SK-N-SH (cell line): ENCODE measurements around the gene NRP2. TPM values are rescaled to one million over a fixed set of nuclear protein-coding genes. Genes with fewer than 3 reads are reported as not detected.

Experiments used
- CTCF ChIA-PET: fragments of 300-600, 350-600 bp; formaldehyde crosslinking; extraction: SDS; loops from one replicate; lab custom pipeline; 2021; lab: Yijun Ruan, JAX
- POLR2A ChIA-PET: fragments of 350-600 bp; sonication (Branson Sonifier 250); formaldehyde crosslinking; extraction: SDS; loops from one replicate; lab custom pipeline; 2020; ENCODE audit warnings: antibody characterized with exemption, inconsistent platforms; lab: Yijun Ruan, JAX
- DNase-seq: peaks from one replicate; pipeline ENCODE4 v3.0.0; 2012
- H2AFZ ChIP-seq: fragments of 200-600 bp; sonication (generic); 2 replicates; pipeline ENCODE4 v1.8.1; 2016; ENCODE audit warnings: antibody characterized with exemption, mild to moderate bottlenecking, low read depth
- H3F3A ChIP-seq: fragments of 200-600 bp; sonication (generic); replicated peaks from 2 replicates; pipeline ENCODE3; 2016; ENCODE audit warnings: antibody characterized with exemption, mild to moderate bottlenecking; ENCODE audit not compliant: insufficient read depth
- H3K27ac ChIP-seq, 2 experiments: fragments of 200-500 bp in 1 of 2; fragments of 200-600 bp in 1 of 2; sonication (Bioruptor generic) in 1 of 2; sonication (generic), shearing (Covaris generic) in 1 of 2; 2 replicates each; pipeline versions ENCODE4 v1.5.1 to v1.6.1; 2014 to 2016; ENCODE audit warnings: low read depth in 2 of 2, inconsistent platforms in 1 of 2, low read length in 1 of 2, mild to moderate bottlenecking in 1 of 2, mixed read lengths in 1 of 2
- H3K27me3 ChIP-seq: fragments of 200-600 bp; sonication (generic), shearing (Covaris generic); 2 replicates; pipeline ENCODE4 v1.6.1; 2016; ENCODE audit warnings: mixed run types; ENCODE audit not compliant: insufficient read depth
- H3K36me3 ChIP-seq, 2 experiments: fragments of 200-500 bp in 1 of 2; fragments of 200-600 bp in 1 of 2; sonication (Bioruptor generic) in 1 of 2; sonication (generic) in 1 of 2; replicated peaks in 1 of 2; 2 replicates each; pipeline versions ENCODE3 to v1.5.1; 2014 to 2016; ENCODE audit warnings: low read length in 1 of 2, mild to moderate bottlenecking in 1 of 2; ENCODE audit not compliant: insufficient read depth in 2 of 2, control insufficient read depth in 1 of 2
- H3K4me1 ChIP-seq, 2 experiments: fragments of 200-500 bp in 1 of 2; fragments of 200-600 bp in 1 of 2; sonication (Bioruptor generic) in 1 of 2; sonication (generic), shearing (Covaris generic) in 1 of 2; 2 replicates each; pipeline versions ENCODE4 v1.5.1 to v1.6.1; 2014 to 2016; ENCODE audit warnings: low read depth in 1 of 2, low read length in 1 of 2, mixed run types in 1 of 2; ENCODE audit not compliant: insufficient read depth in 2 of 2, control insufficient read depth in 1 of 2
- H3K4me2 ChIP-seq: fragments of 200-600 bp; sonication (generic), shearing (Covaris generic); 2 replicates; pipeline ENCODE4 v1.6.1; 2017; ENCODE audit warnings: mixed run types
- H3K4me3 ChIP-seq, 2 experiments: fragments of 200-500 bp in 1 of 2; fragments of 200-600 bp in 1 of 2; sonication (Bioruptor generic) in 1 of 2; sonication (generic), shearing (Covaris generic) in 1 of 2; 2 replicates each; pipeline versions ENCODE4 v1.5.1 to v1.8.1; 2014 to 2016; ENCODE audit warnings: low read depth in 2 of 2, inconsistent platforms in 1 of 2, low read length in 1 of 2, mild to moderate bottlenecking in 1 of 2, mixed read lengths in 1 of 2, moderate library complexity in 1 of 2
- H3K79me2 ChIP-seq: fragments of 200-600 bp; sonication (generic); 2 replicates; pipeline ENCODE4 v1.8.1; 2017; ENCODE audit warnings: mild to moderate bottlenecking; ENCODE audit not compliant: insufficient read depth
- H3K9ac ChIP-seq: fragments of 200-600 bp; sonication (generic); 2 replicates; pipeline ENCODE4 v1.6.1; 2017; ENCODE audit warnings: mixed run types
- H3K9me2 ChIP-seq: fragments of 200-600 bp; sonication (generic); 2 replicates; pipeline ENCODE4 v1.6.1; 2017; ENCODE audit warnings: mixed run types
- H3K9me3 ChIP-seq: fragments of 200-600 bp; sonication (generic); 2 replicates; pipeline ENCODE4 v1.6.1; 2017; ENCODE audit warnings: mixed run types, mild to moderate bottlenecking, moderate library complexity
- H4K20me1 ChIP-seq: fragments of 200-600 bp; sonication (generic); 2 replicates; pipeline ENCODE4 v1.6.1; 2017; ENCODE audit warnings: mild to moderate bottlenecking, mixed run types; ENCODE audit not compliant: insufficient read depth
- FOSL2 ChIP-seq: IDR thresholded peaks from 2 replicates; pipeline ENCODE4 v1.4.0; 2012; ENCODE audit warnings: low read depth, mild to moderate bottlenecking, moderate library complexity, borderline replicate concordance
- FOXM1 ChIP-seq: IDR thresholded peaks from 2 replicates; pipeline ENCODE4 v1.4.0; 2012; ENCODE audit warnings: low read depth, mild to moderate bottlenecking
- GABPA ChIP-seq: IDR thresholded peaks from 2 replicates; pipeline ENCODE4 v1.4.0; 2012; ENCODE audit warnings: low read depth, mild to moderate bottlenecking
- IRF3 ChIP-seq: fragments of 150-350 bp; IDR thresholded peaks from 2 replicates; pipeline ENCODE4 v1.6.1; 2016; ENCODE audit warnings: mild to moderate bottlenecking, low read depth, low read length
- JUND ChIP-seq: IDR thresholded peaks from 2 replicates; pipeline ENCODE4 v1.4.0; 2012
- MAX ChIP-seq: IDR thresholded peaks from 2 replicates; pipeline ENCODE4 v1.4.0; 2012; ENCODE audit warnings: low read depth
- MXI1 ChIP-seq: IDR thresholded peaks from 2 replicates; pipeline ENCODE4 v1.6.1; 2012; ENCODE audit warnings: mild to moderate bottlenecking, low read depth, low read length, improper control_type of control experiment
- NFIC ChIP-seq: IDR thresholded peaks from 2 replicates; pipeline ENCODE4 v1.4.0; 2012; ENCODE audit warnings: borderline replicate concordance
- NRF1 ChIP-seq: IDR thresholded peaks from 2 replicates; pipeline ENCODE4 v1.6.1; 2012; ENCODE audit warnings: low read depth, mild to moderate bottlenecking, low read length
- PBX3 ChIP-seq: IDR thresholded peaks from 2 replicates; pipeline ENCODE4; 2012
- RAD21 ChIP-seq: IDR thresholded peaks from 2 replicates; pipeline ENCODE4 v1.6.1; 2012; ENCODE audit warnings: mild to moderate bottlenecking, low read length
- RCOR1 ChIP-seq: fragments of 150-350 bp; IDR thresholded peaks from 2 replicates; pipeline ENCODE4 v1.6.1; 2017; ENCODE audit warnings: antibody characterized with exemption, low read length
- RXRA ChIP-seq: IDR thresholded peaks from 2 replicates; pipeline ENCODE4 v1.4.0; 2012; ENCODE audit warnings: low read depth, mild to moderate bottlenecking, borderline replicate concordance
- USF1 ChIP-seq: IDR thresholded peaks from 2 replicates; pipeline ENCODE4 v1.4.0; 2012; ENCODE audit warnings: low read depth, borderline replicate concordance
- YY1 ChIP-seq: IDR thresholded peaks from 2 replicates; pipeline ENCODE4 v1.4.0; 2012; ENCODE audit warnings: low read depth, mild to moderate bottlenecking
- WGBS: methylation state at CpG from one replicate; pipeline ENCODE4 v1.1.6; 2017; ENCODE audit warnings: low lambda C conversion rate; 5-methylcytosine and 5-hydroxymethylcytosine counted together
- polyA plus RNA-seq, 3 experiments: library from polyadenylated mRNA; depleted of rRNA; stranded (reverse); fragments of >200 nt; gene quantifications; 2 replicates each; pipeline ENCODE4 v1.2.3, GENCODE V29; 2012

The NRP2 gene
- polyA plus RNA-seq, 1 of the 3 experiments (the other 2 are of a cell fraction): 68.8 TPM

- no peak for TF ChIP-seq MAX
- no peak for TF ChIP-seq RAD21
- TF ChIP-seq, all 33 proteins: peak for 0
Observed at GRCh38 chr2:205722283-205722918, 40.1 kb downstream of the NRP2 start (continued).

- POLR2A ChIA-PET: no interaction called here
Observed at GRCh38 chr2:205723179-205723578, 40.9 kb downstream of the NRP2 start.

More at GRCh38 chr2:205723179-205723578, 40.9 kb downstream of the NRP2 start:
- Histone ChIP-seq H3K9me2 (no peaks in the 10 kb centered on the region), H3K4me1 (peaks cover 3 to 8% of the 10 kb centered on the region in 2 experiments; a peak in 1 of 4 replicates), H3K27ac (no peak overlapping the region), H3F3A (no peaks in the 10 kb centered on the region), H3K4me2 (no peak overlapping the region), H2AFZ (no peak overlapping the region), H3K79me2 (no peaks in the 10 kb centered on the region), H3K27me3 (no peaks in the 10 kb centered on the region), H4K20me1 (no peaks in the 10 kb centered on the region), H3K9me3 (no peaks in the 10 kb centered on the region), H3K36me3 (peaks cover 28 to 51% of the 10 kb centered on the region in 2 experiments), H3K9ac (no peak overlapping the region), H3K4me3 (no peak overlapping the region)
- no peak for DNase-seq
- CTCF ChIA-PET: interaction anchor here (0.8 to 5.5 kb wide), 3 partner anchors 11 to 202 kb away, joined by 3 to 35 read pairs (median 11); no protein-coding TSS in a partner anchor
- TF ChIP-seq YY1 (no peak), USF1 (no peak), RCOR1 (no peak), MXI1 (no peak), FOXM1 (no peak), JUND (no peak), RXRA (no peak), GABPA (no peak), FOSL2 (no peak), NRF1 (no peak), IRF3 (no peak), PBX3 (no peak), NFIC (no peak)
- WGBS: 96% methylated on average over 2 of the region's 2 CpGs
